HEK293T (cell line): ENCODE measurements around the gene TEX30.

ENCODE experiments used
- CTCF ChIA-PET: fragments of 350-600 bp; formaldehyde crosslinking; extraction: SDS; loops from one replicate; lab custom pipeline; 2021; ENCODE audit warnings: antibody characterized with exemption, inconsistent platforms; lab: Yijun Ruan, JAX
- POLR2A ChIA-PET: fragments of 350-600 bp; formaldehyde crosslinking; extraction: SDS; loops from one replicate; lab custom pipeline; 2020; ENCODE audit warnings: antibody characterized with exemption, inconsistent platforms; lab: Yijun Ruan, JAX
- DNase-seq: peaks from one replicate; pipeline ENCODE4 v3.0.0; 2012; ENCODE audit warnings: mixed read lengths; ENCODE audit errors: extremely low spot score
- ARNT ChIP-seq: fragments of 450-650 bp; IDR thresholded peaks from 2 replicates; pipeline ENCODE4 v1.6.1; 2017; ENCODE audit warnings: mild to moderate bottlenecking
- BHLHE40 ChIP-seq: fragments of 450-650 bp; IDR thresholded peaks from 2 replicates; pipeline ENCODE4 v1.6.1; 2016; ENCODE audit warnings: mild to moderate bottlenecking, moderate library complexity, borderline replicate concordance
- CTBP1 ChIP-seq: fragments of 450-650 bp; IDR thresholded peaks from 2 replicates; pipeline ENCODE4 v1.6.1; 2016; ENCODE audit warnings: borderline replicate concordance
- FOXA1 ChIP-seq: fragments of 450-650 bp; IDR thresholded peaks from 2 replicates; pipeline ENCODE4 v1.6.1; 2016; ENCODE audit warnings: mild to moderate bottlenecking
- FOXK2 ChIP-seq: fragments of 450-650 bp; IDR thresholded peaks from 2 replicates; pipeline ENCODE4 v1.6.1; 2016; ENCODE audit warnings: mild to moderate bottlenecking
- FOXM1 ChIP-seq: fragments of 450-650 bp; IDR thresholded peaks from 2 replicates; pipeline ENCODE4 v1.6.1; 2017; ENCODE audit warnings: mild to moderate bottlenecking, borderline replicate concordance
- HDGF ChIP-seq: fragments of 450-650 bp; IDR thresholded peaks from 2 replicates; pipeline ENCODE4 v1.6.1; 2017; ENCODE audit warnings: antibody characterized with exemption, borderline replicate concordance
- L3MBTL2 ChIP-seq: fragments of 450-650 bp; conservative IDR thresholded peaks from 2 replicates; pipeline ENCODE4 v1.6.1; 2016; ENCODE audit warnings: mild to moderate bottlenecking
- LEF1 ChIP-seq: fragments of 450-650 bp; IDR thresholded peaks from 2 replicates; pipeline ENCODE4 v1.6.1; 2017; ENCODE audit warnings: mild to moderate bottlenecking, borderline replicate concordance
- NFRKB ChIP-seq: fragments of 450-650 bp; IDR thresholded peaks from 2 replicates; pipeline ENCODE4 v1.6.1; 2016; ENCODE audit warnings: mild to moderate bottlenecking, moderate library complexity
- PKNOX1 ChIP-seq: fragments of 450-650 bp; IDR thresholded peaks from 2 replicates; pipeline ENCODE4 v1.6.1; 2016
- SP1 ChIP-seq: fragments of 450-650 bp; IDR thresholded peaks from 2 replicates; pipeline ENCODE4 v1.6.1; 2017
- SUZ12 ChIP-seq: fragments of 450-650 bp; IDR thresholded peaks from 2 replicates; pipeline ENCODE4 v1.6.1; 2016; ENCODE audit warnings: mild to moderate bottlenecking
- TARDBP ChIP-seq: fragments of 450-650 bp; IDR thresholded peaks from 2 replicates; pipeline ENCODE4 v1.6.1; 2016
- ZNF384 ChIP-seq: fragments of 450-650 bp; IDR thresholded peaks from 2 replicates; pipeline ENCODE4 v1.6.1; 2016

The TEX30 gene

GRCh38 chr13:102812611-102813287, 39.2 kb upstream of the TEX30 start:
- CTCF ChIA-PET = interaction anchor here (0.6 kb wide), 1 partner anchor 11 kb away, joined by 3 read pairs; no protein-coding TSS in a partner anchor
- POLR2A ChIA-PET = interaction anchor here (1.6 kb wide), 1 partner anchor 39 kb away, joined by 5 read pairs; the partner anchor contains the start of gene TEX30

GRCh38 chr13:102807699-102808098, 34.1 kb upstream of the TEX30 start:
- DNase-seq = no peak
- ChIA-PET CTCF (no interaction called here), POLR2A (no interaction called here)
- TF ChIP-seq TARDBP = no peak
- no peak for TF ChIP-seq NFRKB
- TF ChIP-seq SUZ12 = no peak
- TF ChIP-seq FOXM1 = no peak
- no peak for TF ChIP-seq HDGF
- no peak for TF ChIP-seq ZNF384
- no peak for TF ChIP-seq L3MBTL2
- no peak for TF ChIP-seq SP1
- TF ChIP-seq FOXK2 = no peak
- TF ChIP-seq PKNOX1 = no peak
- no peak for TF ChIP-seq LEF1
- no peak for TF ChIP-seq CTBP1

More at GRCh38 chr13:102812611-102813287, 39.2 kb upstream of the TEX30 start:
- peak; percentile 5 for DNase-seq
- TF ChIP-seq ARNT (no peak), TARDBP (no peak), HDGF (no peak)

- ChIA-PET POLR2A (no interaction called here), CTCF (no interaction called here)
- DNase-seq = no peak
- no peak for TF ChIP-seq CTBP1
Observed at GRCh38 chr13:102805680-102806079, 32.1 kb upstream of the TEX30 start.

GRCh38 chr13:102800145-102801041, 26.8 kb upstream of the TEX30 start:
- POLR2A ChIA-PET = interaction anchor here (1.0 to 2.5 kb wide), 6 partner anchors 15 to 209 kb away, joined by 3 to 11 read pairs (median 6); partner anchors contain the start of genes ERCC5, TEX30 and TPP2
- TF ChIP-seq L3MBTL2 (no peak), FOXK2 (no peak), HDGF (no peak), FOXM1 (no peak), NFRKB (no peak), ZNF384 (no peak), FOXA1 (no peak), TARDBP (no peak), SUZ12 (no peak), CTBP1 (no peak), BHLHE40 (no peak), PKNOX1 (no peak)

GRCh38 chr13:102799426-102800144, 26.0 kb upstream of the TEX30 start:
- peak; percentile 11 for DNase-seq
- POLR2A ChIA-PET = interaction anchor here (1.0 to 2.5 kb wide), 6 partner anchors 15 to 208 kb away, joined by 3 to 11 read pairs (median 6); partner anchors contain the start of genes ERCC5, TEX30 and TPP2
- TF ChIP-seq L3MBTL2 = peak; percentile 29; the same call in 1 of the 2 replicates
- TF ChIP-seq ARNT = no peak
- CTCF ChIA-PET = interaction anchor here (0.7 kb wide), 1 partner anchor 406 kb away, joined by 3 read pairs; no protein-coding TSS in a partner anchor

More at GRCh38 chr13:102800145-102801041, 26.8 kb upstream of the TEX30 start:
- CTCF ChIA-PET = interaction anchor here (0.6 to 0.7 kb wide), 2 partner anchors 208 to 406 kb away, joined by 3 read pairs; no protein-coding TSS in a partner anchor
- DNase-seq = peak; percentile 56

GRCh38 chr13:102798581-102799425, 25.2 kb upstream of the TEX30 start, which contains the start of the genes BIVM and POGLUT2:
TSS of gene BIVM (plus strand) at chr13:102799119. CDS start at chr13:102807268, 8,149 bp downstream.
TSS of gene POGLUT2 (minus strand) at chr13:102798976. CDS start at chr13:102798670, 306 bp downstream.
- TF ChIP-seq FOXK2 (no peak), L3MBTL2 (peak; percentile 39), SUZ12 (no peak), ARNT (no peak), LEF1 (no peak), CTBP1 (peak; percentile 52)
- DNase-seq = peak; percentile 77
- ChIA-PET CTCF (interaction anchor here (0.9 kb wide), 1 partner anchor 214 kb away, joined by 3 read pairs; no protein-coding TSS in a partner anchor), POLR2A (interaction anchor here (1.1 to 2.5 kb wide), 3 partner anchors 11 to 47 kb away, joined by 3 to 11 read pairs (median 10); partner anchors contain the start of genes ERCC5 and TEX30)
